ENCODE data around the gene PAK4. TPM values are rescaled to one million over a fixed set of nuclear protein-coding genes. Genes with fewer than 3 reads are reported as not detected.

Gene PAK4
- total and polyA plus RNA-seq, 9 of the 15 experiments (the other 6 are each of a cell fraction or from before 2014, with no cell fraction given): 0.21 to 33.5 (median 5.8) TPM

- TF ChIP-seq ZBTB40 (IDR thresholded peaks at IDR 0.05): no peak
- TF ChIP-seq ZBTB40 (CRISPR knock-in tag; IDR thresholded peaks at IDR 0.05): no peak
- no peak for TF ChIP-seq ZNF589 (CRISPR knock-in tag; IDR thresholded peaks at IDR 0.05; ENCODE audit: low read depth)
- TF ChIP-seq CCAR2 (IDR thresholded peaks at IDR 0.05; ENCODE audit: low read depth, low read length): no peak
- TF ChIP-seq HNRNPUL1 (IDR thresholded peaks at IDR 0.05; ENCODE audit: low read length): no peak
- no peak for TF ChIP-seq ELK1 (CRISPR knock-in tag; IDR thresholded peaks at IDR 0.05)
- no peak for TF ChIP-seq GMEB1 (CRISPR knock-in tag; IDR thresholded peaks at IDR 0.05)
- TF ChIP-seq ZNF280B (CRISPR knock-in tag; IDR thresholded peaks at IDR 0.05): no peak
Measured at GRCh38 chr19:39152066-39152465, 26.5 kb downstream of the PAK4 start (continued).
